MCF 10A (cell line): ENCODE results near the gene PPP3CA. TPM values are rescaled to one million over a fixed set of nuclear protein-coding genes. Genes with fewer than 3 reads are reported as not detected.

Experiments
- BruUV-seq: library from RNA; stranded (reverse); fragments of 400-500 nt; replicated peaks from 2 replicates; lab custom pipeline; 2021; lab: Mats Ljungman, UMichigan
- CTCF ChIA-PET: fragments of 300-600 bp; sonication (Branson Sonifier 250); formaldehyde crosslinking; extraction: SDS; loops from one replicate; lab custom pipeline; 2021; ENCODE audit warnings: antibody characterized with exemption, inconsistent platforms; lab: Yijun Ruan, JAX
- POLR2A ChIA-PET: fragments of 300-600, 350-650 bp; sonication (Branson Sonifier 250); formaldehyde crosslinking; extraction: SDS; loops from one replicate; lab custom pipeline; 2020; ENCODE audit warnings: antibody characterized with exemption, inconsistent platforms; lab: Yijun Ruan, JAX
- DNase-seq: peaks from one replicate; pipeline ENCODE4 v3.0.0-alpha.2; 2018; ENCODE audit not compliant: unreplicated experiment
- H3K27ac Mint-ChIP-seq: one replicate; pipeline ENCODE4 v1.8.0; 2022; ENCODE audit warnings: mild to moderate bottlenecking, low read depth, mixed read lengths; ENCODE audit not compliant: unreplicated experiment
- H3K27me3 Mint-ChIP-seq: one replicate; pipeline ENCODE4 v1.8.0; 2022; ENCODE audit warnings: mixed read lengths; ENCODE audit not compliant: insufficient read depth, unreplicated experiment
- H3K36me3 Mint-ChIP-seq: one replicate; pipeline ENCODE4 v1.8.0; 2022; ENCODE audit warnings: mild to moderate bottlenecking, moderate library complexity, mixed read lengths; ENCODE audit not compliant: insufficient read depth, unreplicated experiment
- H3K4me1 Mint-ChIP-seq: one replicate; pipeline ENCODE4 v1.8.0; 2022; ENCODE audit warnings: mixed read lengths; ENCODE audit not compliant: insufficient read depth, unreplicated experiment
- H3K4me3 Mint-ChIP-seq: one replicate; pipeline ENCODE4 v1.8.0; 2022; ENCODE audit warnings: mild to moderate bottlenecking, moderate library complexity, mixed read lengths; ENCODE audit not compliant: unreplicated experiment
- H3K9me3 Mint-ChIP-seq: one replicate; pipeline ENCODE4 v1.8.0; 2022; ENCODE audit warnings: mixed read lengths; ENCODE audit not compliant: unreplicated experiment
- CTCF ChIP-seq: fragments of 200-600 bp; IDR thresholded peaks from one replicate; pipeline ENCODE4 v1.8.0; 2022; ENCODE audit warnings: antibody characterized with exemption, mild to moderate bottlenecking; ENCODE audit not compliant: unreplicated experiment
- intact Hi-C: fragments of 100-400 bp; cut with micrococcal nuclease; formaldehyde crosslinking; loops from 2 replicates; pipeline ENCODE4 v1.14.1; 2022
- total RNA-seq: library from RNA; stranded (reverse); gene quantifications from 2 replicates; pipeline ENCODE4 v1.2.3, GENCODE V29; 2022

PPP3CA gene
- total RNA-seq, 1 experiment from 2014 or later = 73.0 TPM

- Mint-ChIP-seq H3K4me3 (peak overlapping the region; percentile 90), H3K9me3 (no peaks in the 10 kb centered on the region), H3K36me3 (no peaks in the 10 kb centered on the region), H3K4me1 (peaks cover 41% of the 10 kb centered on the region), H3K27me3 (no peaks in the 10 kb centered on the region), H3K27ac (no peak overlapping the region)
- ChIA-PET CTCF (interaction anchor here (0.7 kb wide), 1 partner anchor 158 kb away, joined by 4 read pairs; no protein-coding TSS in a partner anchor), POLR2A (interaction anchor here (0.6 to 5.8 kb wide), 11 partner anchors 11 to 356 kb away, joined by 3 to 49 read pairs (median 4); no protein-coding TSS in a partner anchor)
- TF ChIP-seq CTCF = no peak
- intact Hi-C loops = loop anchor here (1.0 to 10.0 kb wide), 10 partner anchors 113 to 1250 kb away; no protein-coding TSS in a partner anchor
- DNase-seq = no peak
- no TSS peak for BruUV-seq
Observed at GRCh38 chr4:101345271-101345595, 2.1 kb downstream of the PPP3CA start.

- no peak for DNase-seq
- H3K36me3 Mint-ChIP-seq = no peaks in the 10 kb centered on the region
- no peak for TF ChIP-seq CTCF
- BruUV-seq = no TSS peak
- no peak overlapping the region for H3K27ac Mint-ChIP-seq
- ChIA-PET POLR2A (interaction anchor here (0.6 to 4.3 kb wide), 4 partner anchors 8 to 33 kb away, joined by 3 to 29 read pairs (median 5); partner anchors contain the start of gene PPP3CA), CTCF (interaction anchor here (1.3 kb wide), 1 partner anchor 13 kb away, joined by 3 read pairs; no protein-coding TSS in a partner anchor)
- H3K4me1 Mint-ChIP-seq = peaks cover 32% of the 10 kb centered on the region
- no peak overlapping the region for H3K4me3 Mint-ChIP-seq
- no peaks in the 10 kb centered on the region for H3K27me3 Mint-ChIP-seq
- intact Hi-C loops = no loop called here
- H3K9me3 Mint-ChIP-seq = no peaks in the 10 kb centered on the region
Observed at GRCh38 chr4:101339332-101339731, 8.0 kb downstream of the PPP3CA start.

DNA sequence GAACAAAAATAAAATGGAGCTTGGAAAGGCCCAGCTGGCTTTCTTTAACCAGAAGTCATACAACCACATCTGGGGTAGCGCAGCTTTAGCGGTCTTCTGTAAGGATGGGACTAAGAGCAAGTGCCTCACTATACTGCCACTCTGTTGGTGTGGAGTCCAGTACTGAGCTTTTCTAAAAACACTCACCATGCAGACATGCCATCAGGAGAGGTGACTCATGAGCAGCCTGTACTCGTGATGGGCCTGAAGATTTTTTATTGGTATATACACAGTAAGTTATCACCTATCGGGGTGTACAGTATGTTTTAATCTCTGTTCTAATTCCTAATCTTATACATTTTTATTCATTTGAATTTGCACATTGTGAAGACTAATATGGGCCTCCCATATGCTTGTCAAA is 9.6 kb downstream of the PPP3CA start:
- peaks cover 23% of the 10 kb centered on the region for H3K4me1 Mint-ChIP-seq
- H3K27ac Mint-ChIP-seq = peak overlapping the region; percentile 40
- H3K27me3 Mint-ChIP-seq = no peaks in the 10 kb centered on the region
- POLR2A ChIA-PET = interaction anchor here (0.6 to 4.3 kb wide), 6 partner anchors 10 to 626 kb away, joined by 3 to 29 read pairs (median 4); partner anchors contain the start of gene PPP3CA
- H3K9me3 Mint-ChIP-seq = no peaks in the 10 kb centered on the region
- no TSS peak for BruUV-seq
- no peak overlapping the region for H3K4me3 Mint-ChIP-seq
- peak; percentile 20 for DNase-seq
- intact Hi-C loops = no loop called here
- CTCF ChIA-PET = interaction anchor here (0.6 to 1.8 kb wide), 5 partner anchors 11 to 934 kb away, joined by 3 to 5 read pairs (median 4); no protein-coding TSS in a partner anchor
- H3K36me3 Mint-ChIP-seq = no peaks in the 10 kb centered on the region
- TF ChIP-seq CTCF = no peak

DNA sequence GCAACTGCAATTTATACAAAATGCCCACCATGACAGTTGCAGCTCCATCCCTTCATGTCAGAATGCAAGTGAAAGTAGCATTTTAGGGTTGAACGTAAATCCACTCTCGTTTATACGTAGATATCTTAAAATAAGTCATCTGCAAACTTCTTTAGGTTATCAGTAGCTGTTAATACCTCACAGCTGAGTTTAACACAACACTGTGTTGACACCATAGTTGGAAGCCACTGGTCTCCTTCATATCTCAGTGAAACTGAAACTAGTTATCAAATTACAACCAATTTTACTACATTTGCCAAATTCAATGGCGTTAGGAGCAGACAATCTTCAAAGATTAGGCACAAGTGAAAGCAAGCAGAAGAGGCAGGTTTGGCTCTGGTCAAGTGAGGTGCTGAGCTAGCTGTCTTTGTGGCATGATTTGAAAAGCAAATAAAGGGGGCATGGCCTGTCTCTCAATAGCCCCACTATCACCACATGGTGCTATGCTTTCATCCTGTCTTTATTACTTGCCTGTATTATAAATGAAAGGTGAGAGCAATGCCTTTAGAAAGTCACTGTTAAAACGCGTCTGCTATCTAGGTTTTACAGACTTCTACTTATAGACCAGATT is 12.3 kb downstream of the PPP3CA start:
- H3K36me3 Mint-ChIP-seq = no peaks in the 10 kb centered on the region
- DNase-seq = no peak
- H3K4me1 Mint-ChIP-seq = peaks cover 28% of the 10 kb centered on the region
- CTCF ChIA-PET = no interaction called here
- intact Hi-C loops = no loop called here
- H3K9me3 Mint-ChIP-seq = no peaks in the 10 kb centered on the region
- no peak overlapping the region for H3K4me3 Mint-ChIP-seq
- POLR2A ChIA-PET = interaction anchor here (1.0 kb wide), 1 partner anchor 13 kb away, joined by 5 read pairs; the partner anchor contains the start of gene PPP3CA
- TF ChIP-seq CTCF = no peak
- H3K27me3 Mint-ChIP-seq = no peaks in the 10 kb centered on the region
- H3K27ac Mint-ChIP-seq = no peak overlapping the region
- no TSS peak for BruUV-seq
